ENCODE data around the gene BCL3. TPM values are rescaled to one million over a fixed set of nuclear protein-coding genes. Genes with fewer than 3 reads are reported as not detected.

Gene BCL3, protein sequence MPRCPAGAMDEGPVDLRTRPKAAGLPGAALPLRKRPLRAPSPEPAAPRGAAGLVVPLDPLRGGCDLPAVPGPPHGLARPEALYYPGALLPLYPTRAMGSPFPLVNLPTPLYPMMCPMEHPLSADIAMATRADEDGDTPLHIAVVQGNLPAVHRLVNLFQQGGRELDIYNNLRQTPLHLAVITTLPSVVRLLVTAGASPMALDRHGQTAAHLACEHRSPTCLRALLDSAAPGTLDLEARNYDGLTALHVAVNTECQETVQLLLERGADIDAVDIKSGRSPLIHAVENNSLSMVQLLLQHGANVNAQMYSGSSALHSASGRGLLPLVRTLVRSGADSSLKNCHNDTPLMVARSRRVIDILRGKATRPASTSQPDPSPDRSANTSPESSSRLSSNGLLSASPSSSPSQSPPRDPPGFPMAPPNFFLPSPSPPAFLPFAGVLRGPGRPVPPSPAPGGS
- 21.8 and 31.9 TPM in 2 replicates for total RNA-seq

DNA sequence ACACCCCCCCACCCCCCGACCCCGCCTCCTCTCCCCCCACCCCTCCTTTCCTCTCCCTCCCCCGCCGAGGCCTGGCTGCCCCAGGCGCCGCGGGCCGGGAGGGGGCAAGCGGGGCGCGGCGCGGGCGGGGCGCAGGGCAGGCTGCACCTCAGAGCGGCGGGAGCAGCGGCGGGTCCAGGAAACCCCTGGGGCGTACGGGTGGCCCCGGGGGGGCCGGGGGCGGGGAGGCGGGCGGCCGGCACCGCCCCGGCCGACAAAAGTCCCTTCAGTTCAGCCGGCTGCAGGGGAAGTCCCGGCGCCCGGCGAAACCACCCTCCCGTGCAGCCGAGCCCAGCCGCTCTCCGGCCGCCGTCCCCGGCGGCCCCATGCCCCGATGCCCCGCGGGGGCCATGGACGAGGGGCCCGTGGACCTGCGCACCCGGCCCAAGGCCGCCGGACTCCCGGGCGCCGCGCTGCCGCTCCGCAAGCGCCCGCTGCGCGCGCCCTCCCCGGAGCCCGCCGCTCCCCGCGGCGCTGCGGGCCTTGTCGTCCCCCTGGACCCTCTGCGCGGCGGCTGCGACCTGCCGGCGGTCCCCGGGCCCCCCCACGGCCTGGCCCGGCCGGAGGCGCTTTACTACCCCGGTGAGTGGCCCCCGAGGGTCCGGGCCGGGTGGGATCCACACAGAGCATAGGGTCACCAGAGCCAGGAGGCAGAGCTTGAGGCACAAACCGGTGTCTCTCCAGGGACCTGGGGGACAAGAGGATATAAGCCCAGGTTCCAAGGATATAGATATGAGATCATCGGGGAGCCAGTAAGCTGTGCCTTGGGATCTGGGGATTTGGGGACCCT lies at the start of gene BCL3:
BCL3 (plus strand) TSS at position 283 of the 829 bp plus-strand sequence; CDS start at position 366, 83 bp downstream.

DNA sequence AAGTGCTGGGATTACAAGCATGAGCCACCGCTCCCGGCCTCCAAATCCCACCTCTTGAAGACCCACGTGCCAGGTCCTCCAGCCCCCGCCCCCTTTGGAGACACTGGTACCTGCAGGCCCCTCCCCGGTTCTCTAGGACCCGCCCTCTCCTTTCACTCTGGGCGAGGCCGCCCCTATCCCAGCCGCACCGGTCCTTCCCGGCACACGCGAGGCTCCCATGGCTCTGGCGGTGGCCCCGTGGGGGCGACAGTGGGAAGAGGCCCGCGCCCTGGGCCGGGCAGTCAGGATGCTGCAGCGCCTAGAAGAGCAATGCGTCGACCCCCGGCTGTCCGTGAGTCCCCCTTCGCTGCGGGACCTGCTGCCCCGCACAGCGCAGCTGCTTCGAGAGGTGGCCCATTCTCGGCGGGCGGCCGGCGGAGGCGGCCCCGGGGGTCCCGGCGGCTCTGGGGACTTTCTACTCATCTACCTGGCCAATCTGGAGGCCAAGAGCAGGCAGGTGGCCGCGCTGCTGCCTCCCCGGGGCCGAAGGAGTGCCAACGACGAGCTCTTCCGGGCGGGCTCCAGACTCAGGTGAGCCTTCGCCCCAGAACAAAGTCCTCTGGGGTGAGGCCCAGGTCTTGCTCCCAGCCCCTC lies 29.3 kb downstream of the BCL3 start, which contains the start of gene CBLC:
CBLC (plus strand) TSS at position 176 of the 633 bp plus-strand sequence; CDS start at position 218, 42 bp downstream.

DNA sequence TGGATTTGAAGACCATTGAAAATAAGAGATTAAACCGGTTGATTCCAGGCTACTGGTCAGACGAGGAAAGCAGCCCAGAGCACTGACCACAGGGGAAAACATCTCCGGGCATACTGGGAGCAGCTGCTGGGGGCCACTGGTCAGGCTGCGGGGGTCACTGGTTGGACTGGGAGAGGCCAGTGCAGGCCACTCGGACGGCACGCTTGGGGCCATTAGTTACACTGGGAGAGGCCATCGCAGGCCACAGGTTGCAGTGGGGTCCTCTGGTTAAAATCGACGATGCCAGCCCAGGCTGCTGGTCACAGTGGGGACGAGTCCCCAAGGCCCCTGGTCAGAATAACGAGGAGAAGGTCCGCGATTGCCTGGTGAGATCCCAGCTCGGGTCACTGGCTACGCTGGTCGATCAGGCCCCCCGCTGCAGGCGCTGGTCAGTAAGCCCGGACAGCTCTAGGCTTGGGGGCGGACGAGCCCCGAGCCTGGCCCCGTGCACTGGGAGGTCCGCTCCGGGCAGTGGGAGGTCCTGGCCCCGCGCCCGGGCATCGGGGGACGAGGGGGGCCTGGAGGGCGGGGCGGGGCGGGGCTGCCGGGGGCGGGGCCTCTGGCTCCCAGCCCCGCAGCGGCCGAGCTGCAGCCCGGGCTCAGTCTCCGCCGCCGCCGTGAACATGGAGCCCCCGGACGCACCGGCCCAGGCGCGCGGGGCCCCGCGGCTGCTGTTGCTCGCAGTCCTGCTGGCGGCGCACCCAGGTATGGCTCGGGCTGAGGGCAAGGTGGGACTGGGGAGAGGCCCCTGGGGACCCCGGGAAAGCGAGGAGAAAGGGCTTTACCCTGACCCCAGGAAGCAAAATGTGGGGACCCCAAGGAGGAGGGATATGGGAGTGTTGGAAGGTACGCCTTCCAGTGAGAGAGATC lies 60.2 kb downstream of the BCL3 start, which contains the start of gene BCAM:
BCAM (plus strand) TSS at position 641 of the 909 bp plus-strand sequence; CDS start at position 663, 22 bp downstream.

Other genes with a start within 250 kb of the BCL3 start
- 5.7 and 7.1 TPM in 2 replicates for gene ZNF180, start 248.2 kb upstream of the BCL3 start, total RNA-seq
- gene CEACAM20, start 219.0 kb upstream of the BCL3 start, total RNA-seq: not detected in 2 replicates
- not detected in 2 replicates for gene IGSF23, start 135.1 kb upstream of the BCL3 start, total RNA-seq
- 16.8 and 42.7 TPM in 2 replicates for gene PVR, start 104.8 kb upstream of the BCL3 start, total RNA-seq
- gene CEACAM19, start 77.2 kb upstream of the BCL3 start, total RNA-seq: 1.3 and 1.4 TPM in 2 replicates
- gene CEACAM16, start 49.6 kb upstream of the BCL3 start, total RNA-seq: not detected in 2 replicates
- gene CBLC, start 29.2 kb downstream of the BCL3 start, total RNA-seq: not detected in 2 replicates
- 20.6 and 29.3 TPM in 2 replicates for gene BCAM, start 60.4 kb downstream of the BCL3 start, total RNA-seq
- gene NECTIN2, start 97.6 kb downstream of the BCL3 start, total RNA-seq: 76.9 and 163 TPM in 2 replicates
- 47.9 and 51.1 TPM in 2 replicates for gene TOMM40, start 142.5 kb downstream of the BCL3 start, total RNA-seq
- 813 and 5,080 TPM in 2 replicates for gene APOE, start 157.1 kb downstream of the BCL3 start, total RNA-seq
- 14.1 and 28.8 TPM in 2 replicates for gene APOC1, start 165.9 kb downstream of the BCL3 start, total RNA-seq
- gene APOC4, start 193.5 kb downstream of the BCL3 start, total RNA-seq: not detected in 2 replicates
- gene APOC2, start 197.3 kb downstream of the BCL3 start, total RNA-seq: not detected in 2 replicates
- 57.9 and 59.5 TPM in 2 replicates for gene CLPTM1, start 206.7 kb downstream of the BCL3 start, total RNA-seq

Measured in pericardium fibroblast (primary cell).